WERI-Rb-1 (cell line): Measurements from ENCODE around the gene C14orf39.

ENCODE experiments used
- DNase-seq: peaks from one replicate; pipeline ENCODE4 v3.0.0-alpha.2; 2020
- H3K27ac ChIP-seq: fragments of 250-450 bp; sonication (Bioruptor Pico); 2 replicates; pipeline ENCODE4 v1.5.1; 2020; ENCODE audit warnings: mild to moderate bottlenecking, moderate library complexity
- H3K27me3 ChIP-seq: fragments of 250-450 bp; sonication (Bioruptor Pico); 2 replicates; pipeline ENCODE4 v1.5.1; 2021; ENCODE audit warnings: mild to moderate bottlenecking, low read depth, moderate library complexity; ENCODE audit not compliant: insufficient read depth, severe bottlenecking
- H3K36me3 ChIP-seq: fragments of 250-450 bp; sonication (Bioruptor Pico); 2 replicates; pipeline ENCODE4 v1.5.1; 2020; ENCODE audit warnings: mild to moderate bottlenecking, moderate library complexity
- H3K4me3 ChIP-seq: 2 replicates; pipeline ENCODE4 v1.5.1; 2011; ENCODE audit warnings: low read depth, mild to moderate bottlenecking, control low read depth, low read length
- H3K9me3 ChIP-seq: fragments of 250-450 bp; sonication (Bioruptor Pico); 2 replicates; pipeline ENCODE4 v1.5.1; 2021; ENCODE audit warnings: mild to moderate bottlenecking, moderate library complexity; ENCODE audit not compliant: severe bottlenecking
- CTCF ChIP-seq: IDR thresholded peaks from 2 replicates; pipeline ENCODE4 v1.5.1; 2011; ENCODE audit warnings: low read depth, mild to moderate bottlenecking, control low read depth, inconsistent platforms, low read length

The C14orf39 gene

GRCh38 chr14:60508707-60509437 lies 23.0 kb upstream of the C14orf39 start, which contains the start of gene SIX6:
TSS of gene SIX6 (plus strand) at chr14:60509146. CDS start at chr14:60509399, 253 bp downstream.
- Histone ChIP-seq H3K9me3 (peaks cover 2% of the 10 kb centered on the region), H3K36me3 (no peaks in the 10 kb centered on the region; the same call in 1 of the 2 replicates), H3K4me3 (peak within 1 kb of the TSS; percentile 73), H3K27ac (peak within 1 kb of the TSS; percentile 42), H3K27me3 (no peaks in the 10 kb centered on the region)
- 0 out of 2 replicates have a peak, but pooled peaks have one; percentile 1 for TF ChIP-seq CTCF
- DNase-seq = peak; percentile 88

GRCh38 chr14:60508363-60508706 lies 22.5 kb upstream of the C14orf39 start:
- Histone ChIP-seq H3K27me3 (no peaks in the 10 kb centered on the region), H3K4me3 (peak overlapping the region; percentile 73)

GRCh38 chr14:60506985-60507829 lies 21.3 kb upstream of the C14orf39 start:
- peaks cover 2% of the 10 kb centered on the region for H3K9me3 ChIP-seq
- H3K36me3 ChIP-seq = no peaks in the 10 kb centered on the region; the same call in 1 of the 2 replicates
- no peaks in the 10 kb centered on the region for H3K27me3 ChIP-seq
- peak overlapping the region; percentile 42; the same call in 1 of the 2 replicates for H3K27ac ChIP-seq
- no peak for DNase-seq
- no peak for TF ChIP-seq CTCF
- peak overlapping the region; percentile 73 for H3K4me3 ChIP-seq

More at GRCh38 chr14:60508363-60508706, 22.5 kb upstream of the C14orf39 start:
- peak; percentile 39; the same call in 1 of the 2 replicates for TF ChIP-seq CTCF
- Histone ChIP-seq H3K9me3 (peaks cover 2% of the 10 kb centered on the region), H3K27ac (peak overlapping the region; percentile 42), H3K36me3 (no peaks in the 10 kb centered on the region; the same call in 1 of the 2 replicates)
- DNase-seq = no peak

- peaks cover 2% of the 10 kb centered on the region for H3K9me3 ChIP-seq
- H3K36me3 ChIP-seq = no peaks in the 10 kb centered on the region; the same call in 1 of the 2 replicates
- no peak overlapping the region for H3K27ac ChIP-seq
- DNase-seq = no peak
- H3K27me3 ChIP-seq = no peaks in the 10 kb centered on the region
- H3K4me3 ChIP-seq = no peak overlapping the region
- no peak for TF ChIP-seq CTCF
These were observed 20.7 kb upstream of the C14orf39 start for GRCh38 chr14:60506462-60506984.

GRCh38 chr14:60506010-60506409 lies 20.1 kb upstream of the C14orf39 start:
- Histone ChIP-seq H3K27me3 (no peaks in the 10 kb centered on the region), H3K4me3 (no peak overlapping the region), H3K27ac (no peak overlapping the region), H3K9me3 (peaks cover 2% of the 10 kb centered on the region), H3K36me3 (no peaks in the 10 kb centered on the region; the same call in 1 of the 2 replicates)
- DNase-seq = no peak
- no peak for TF ChIP-seq CTCF
